HG03159 (cell line): ENCODE measurements around the gene CFAP410.
"Not testable (repeated sequence)": the region's sequence is repeated elsewhere in the genome, so short reads cannot be mapped to it uniquely, and the experiment has no call there.

ENCODE experiments used
- ATAC-seq: cut with Tn5 transposase; IDR thresholded peaks from one replicate; pipeline ENCODE4 v1.9.1; 2021; ENCODE audit warnings: mild to moderate bottlenecking, moderate library complexity; ENCODE audit not compliant: unreplicated experiment

The CFAP410 gene

GRCh38 chr21:44351535-44352252 lies 12.5 kb upstream of the CFAP410 start:
- ATAC-seq, result no peak

DNA sequence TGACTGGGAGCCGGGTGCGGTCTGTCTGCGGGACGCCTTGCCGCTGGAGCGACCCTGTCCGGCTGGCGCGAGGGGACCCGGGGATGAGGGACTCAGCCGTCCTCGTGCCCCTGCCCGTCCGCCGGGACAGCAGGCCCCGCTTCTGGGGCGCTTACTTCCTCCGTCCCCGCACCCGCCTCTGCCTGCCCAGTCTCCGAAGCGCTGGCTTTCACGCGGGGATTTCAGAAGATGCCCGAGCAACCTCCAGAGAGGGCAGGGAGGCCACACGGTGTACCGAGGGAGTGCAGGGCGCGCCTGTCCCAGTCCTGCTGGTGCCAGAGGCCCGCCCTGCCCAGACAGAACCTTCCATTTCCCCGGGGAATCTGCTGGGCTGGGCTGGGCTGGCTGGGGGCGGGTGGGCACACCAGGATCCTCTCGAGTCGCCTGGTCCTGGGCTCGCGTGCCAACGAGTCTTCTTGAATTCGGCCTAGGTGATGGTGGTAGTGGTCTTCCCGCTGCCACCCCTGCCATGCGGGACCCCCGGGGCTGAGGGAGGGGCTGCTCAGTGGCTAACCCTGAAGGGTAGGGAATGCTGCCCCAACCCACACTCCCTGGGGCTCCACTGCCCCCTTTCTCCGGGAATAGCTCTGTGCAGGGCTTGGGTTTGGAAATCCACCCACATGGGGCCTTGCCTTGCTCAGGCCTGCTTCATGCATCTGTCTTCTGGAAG lies 11.7 kb upstream of the CFAP410 start:
- ATAC-seq, result no peak

- no peak for ATAC-seq
Measured at GRCh38 chr21:44349847-44350772, 10.9 kb upstream of the CFAP410 start.

GRCh38 chr21:44349416-44349846 lies 10.2 kb upstream of the CFAP410 start:
- no peak for ATAC-seq

DNA sequence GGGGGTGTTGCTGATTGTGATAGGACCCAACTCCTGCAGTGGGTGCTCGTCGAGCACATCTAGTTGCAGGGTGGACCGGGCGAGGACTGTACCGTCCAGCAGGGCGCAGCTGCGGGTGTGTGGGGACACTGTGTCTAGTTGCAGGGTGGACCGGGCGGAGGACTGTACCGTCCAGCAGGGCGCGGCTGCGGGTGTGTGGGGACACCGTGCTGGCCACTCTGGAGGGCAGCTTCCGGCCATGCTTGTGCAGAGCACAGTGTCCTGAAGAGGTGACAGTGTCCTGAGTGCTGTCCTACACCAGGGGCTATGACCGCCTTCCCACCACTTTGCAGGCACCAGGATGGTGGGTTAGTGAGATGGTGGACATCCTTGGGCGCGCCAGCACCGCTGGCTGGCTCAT lies 9.7 kb upstream of the CFAP410 start:
- no peak for ATAC-seq

DNA sequence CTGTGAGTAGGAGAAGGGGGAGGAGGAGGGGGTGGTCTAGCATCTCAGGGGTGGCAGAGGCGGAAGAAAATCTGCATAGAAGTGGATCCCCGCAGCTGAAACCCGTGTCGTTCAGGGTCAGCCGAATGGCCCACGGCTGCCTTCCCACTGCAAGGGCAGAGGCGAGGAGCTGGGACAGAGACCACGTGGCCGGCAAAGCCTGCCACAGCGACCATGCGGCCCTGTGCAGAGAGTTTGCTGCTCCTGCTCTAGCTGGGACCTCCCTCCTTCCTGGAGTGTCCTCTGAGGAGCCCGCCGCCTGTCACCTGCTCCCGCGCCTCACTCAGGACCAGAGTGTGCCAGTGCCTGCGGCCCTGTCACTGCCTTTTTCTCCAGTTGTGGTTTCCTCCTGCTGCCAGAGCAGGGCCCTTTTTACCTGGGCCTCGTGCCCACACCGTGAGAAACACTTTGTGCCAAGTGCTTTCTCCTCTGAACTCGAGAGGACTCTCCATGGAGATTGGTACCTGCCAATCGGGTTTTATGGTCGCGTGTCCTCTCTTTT lies 8.8 kb upstream of the CFAP410 start:
- ATAC-seq, result no peak

DNA sequence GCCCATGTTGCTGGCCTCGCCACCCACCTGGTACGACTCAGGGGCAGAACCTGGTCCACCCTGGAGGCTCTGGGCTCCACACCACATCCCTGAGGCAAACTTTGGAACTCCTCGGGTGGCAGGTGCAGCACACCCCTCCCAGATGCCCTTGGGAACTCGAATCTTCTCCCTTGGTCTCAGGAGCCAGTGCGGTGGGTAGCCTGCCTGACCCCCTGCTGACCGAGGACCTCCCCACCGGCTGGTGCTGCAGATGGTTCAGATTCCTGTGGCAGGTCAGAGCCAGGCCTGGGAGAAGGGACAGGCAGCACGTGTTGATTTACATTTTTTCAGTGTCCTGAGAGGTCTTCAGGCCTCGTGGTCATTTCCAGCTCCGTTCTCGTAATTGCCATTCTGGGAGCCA lies 6.3 kb upstream of the CFAP410 start:
- ATAC-seq, result no peak

GRCh38 chr21:44344541-44345183 lies 5.5 kb upstream of the CFAP410 start:
- no peak for ATAC-seq

GRCh38 chr21:44342981-44343380 lies 3.8 kb upstream of the CFAP410 start:
- ATAC-seq, result not testable (repeated sequence)

GRCh38 chr21:44341726-44342458 lies 2.7 kb upstream of the CFAP410 start:
- not testable (repeated sequence) for ATAC-seq

- no peak for ATAC-seq
Measured at GRCh38 chr21:44337941-44338895, 972 bp downstream of the CFAP410 start.

DNA sequence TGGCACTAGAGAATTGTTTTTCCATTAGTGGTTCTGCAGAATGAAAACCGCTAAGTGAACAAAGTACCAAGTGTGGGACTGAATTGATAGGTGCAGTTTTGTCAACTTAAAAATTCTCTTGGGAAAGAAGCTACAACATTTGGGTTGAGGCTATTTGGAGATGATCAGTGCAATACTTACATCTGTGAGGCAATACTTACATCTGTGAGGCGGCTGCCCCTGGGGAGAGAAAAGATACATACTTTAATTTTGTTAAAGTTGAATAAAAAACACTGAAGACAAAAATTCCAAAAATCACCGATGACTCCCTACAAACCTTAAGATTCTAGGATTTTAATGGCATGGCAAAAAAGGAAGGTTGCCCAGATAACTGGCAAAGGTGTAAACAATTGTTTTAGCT lies 1.7 kb downstream of the CFAP410 start:
- ATAC-seq, result no peak

DNA sequence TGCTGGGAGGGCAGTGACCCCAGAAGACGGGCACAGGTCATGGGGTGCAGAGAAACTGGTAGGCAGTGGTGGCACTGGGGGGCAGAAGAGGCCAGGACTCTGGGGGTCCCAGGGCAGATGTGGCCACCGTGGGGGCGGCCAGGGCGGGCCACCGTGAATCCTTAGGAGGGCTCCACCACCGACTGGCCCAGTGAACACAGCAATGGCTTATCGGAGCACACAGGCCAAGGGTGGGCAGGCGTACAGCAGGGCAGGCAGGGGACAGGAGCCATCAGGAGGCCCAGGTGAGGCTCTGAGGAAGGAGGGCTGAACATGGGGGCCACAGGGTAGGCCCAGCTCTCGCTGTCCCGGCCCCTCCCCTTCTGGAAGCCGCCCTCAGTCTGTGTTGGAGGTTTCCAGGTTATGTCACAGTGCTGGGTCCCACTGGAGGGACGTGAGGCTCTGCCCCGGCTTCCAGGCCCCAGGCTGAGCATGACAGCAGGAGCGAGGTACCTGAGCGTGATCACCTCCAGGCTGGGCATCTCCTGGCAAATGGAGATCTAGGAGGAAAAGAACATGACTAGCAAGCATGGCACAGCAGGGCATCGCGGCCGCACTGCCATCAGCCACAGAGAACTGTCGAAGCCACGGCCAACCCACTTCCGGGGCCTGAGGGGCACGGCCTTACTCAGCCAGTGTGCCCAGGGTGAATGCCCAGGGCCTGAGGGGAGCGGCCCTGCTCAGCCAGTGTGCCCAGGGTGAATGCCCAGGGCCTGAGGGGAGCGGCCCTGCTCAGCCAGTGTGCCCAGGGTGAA lies 3.7 kb downstream of the CFAP410 start:
- ATAC-seq, result no peak

DNA sequence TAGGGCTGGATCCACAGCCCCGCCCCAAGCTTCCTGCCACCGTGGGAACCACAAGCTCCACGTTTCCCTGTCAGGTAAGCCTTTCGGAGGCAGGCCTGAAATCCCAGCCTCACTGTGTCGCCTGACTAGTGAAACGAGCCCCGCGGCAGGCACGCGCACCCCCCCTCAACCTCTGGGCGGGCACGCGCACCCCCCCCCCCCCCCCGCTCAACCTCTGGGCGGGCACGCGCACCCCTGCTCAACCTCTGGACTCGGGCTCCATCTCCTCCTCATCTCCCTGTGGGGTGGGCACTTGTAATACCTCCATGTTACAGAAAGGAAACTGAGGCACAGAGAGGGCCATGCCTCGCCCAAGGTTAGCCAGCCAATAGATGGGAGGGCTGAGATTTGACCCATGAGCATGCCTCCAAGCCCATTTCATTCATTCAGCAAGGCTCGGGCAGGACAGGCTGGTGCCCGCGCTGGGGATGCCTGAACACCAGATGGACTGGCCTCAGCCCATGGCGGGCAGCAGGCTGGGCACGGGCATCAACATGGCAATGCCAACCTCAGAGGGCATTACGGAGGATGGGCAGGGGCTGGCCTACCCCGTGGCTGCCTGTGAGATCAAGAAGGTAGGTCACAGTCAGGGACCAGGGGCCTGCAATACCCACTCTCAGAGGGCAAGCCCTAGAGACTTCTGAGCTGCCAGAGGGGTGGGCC lies 4.7 kb downstream of the CFAP410 start:
- ATAC-seq, result no peak

DNA sequence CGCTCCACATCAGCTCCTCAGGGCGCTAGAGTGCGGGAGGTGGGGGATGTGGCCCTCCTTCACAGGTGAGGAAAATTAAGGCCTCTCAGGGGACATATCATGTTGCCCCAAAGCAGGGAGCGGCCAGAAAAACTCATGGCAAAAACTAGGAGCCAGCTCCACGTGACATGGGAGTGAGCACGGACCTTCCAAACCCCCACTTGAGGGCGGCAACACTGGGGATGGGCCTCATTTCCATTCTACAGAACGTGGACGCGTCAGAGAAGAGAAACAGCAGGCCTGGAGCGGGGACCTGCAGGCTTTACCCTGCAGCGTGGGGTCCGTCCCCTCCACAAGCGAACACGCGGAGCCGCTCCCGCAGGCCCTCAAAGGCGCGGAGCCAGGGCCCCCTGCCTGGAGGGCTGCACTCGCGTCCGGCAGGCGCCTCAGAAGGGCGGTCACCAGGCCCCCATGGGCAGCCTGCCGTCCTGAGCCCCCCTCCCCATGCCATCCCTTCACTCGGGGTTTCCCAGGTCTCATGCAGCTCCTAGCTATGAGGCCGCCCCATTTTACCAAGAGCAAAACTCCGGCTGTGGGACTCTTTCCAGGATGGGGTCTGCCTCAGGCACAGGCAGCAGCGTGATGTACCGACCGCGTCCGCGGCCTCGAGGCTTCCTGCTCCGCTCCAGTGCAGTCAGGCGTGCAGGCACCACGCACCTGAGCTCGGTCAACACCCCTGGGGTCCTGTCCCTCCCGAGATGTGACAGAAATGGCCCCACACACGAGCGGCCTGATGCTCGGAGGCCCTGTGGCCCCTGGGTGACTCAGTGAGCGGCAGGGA lies 5.5 kb downstream of the CFAP410 start:
- no peak for ATAC-seq

DNA sequence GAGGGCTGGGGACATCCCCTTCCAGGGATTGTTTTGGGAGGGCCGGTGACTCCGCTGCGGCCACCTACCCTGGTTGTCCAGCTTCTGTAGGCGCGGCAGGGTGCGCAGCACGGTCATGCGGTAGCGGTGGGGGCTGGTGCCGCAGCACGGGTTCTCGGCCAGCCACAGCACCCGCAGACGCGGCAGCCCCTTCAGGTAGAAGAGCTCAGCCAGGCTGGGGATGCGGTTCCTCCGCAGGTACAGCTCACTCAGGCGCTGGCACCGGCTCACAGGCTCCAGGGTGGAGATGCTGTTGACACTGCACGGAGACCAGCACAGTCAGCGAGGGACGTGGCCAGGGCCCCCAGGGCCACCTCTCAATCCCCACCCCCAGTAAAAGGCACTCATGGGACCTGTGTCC lies 6.2 kb downstream of the CFAP410 start:
- ATAC-seq, result no peak

GRCh38 chr21:44332383-44332782 lies 6.8 kb downstream of the CFAP410 start:
- ATAC-seq, result no peak
